HEK293 (cell line): ENCODE results near the gene STK10.
A peak's percentile ranks its signal among the peaks of the same experiment; 100 is the strongest.

Experiments
- CTCF ChIA-PET: fragments of 350-600 bp; formaldehyde crosslinking; extraction: SDS; loops from one replicate; lab custom pipeline; 2021; ENCODE audit warnings: antibody characterized with exemption; lab: Yijun Ruan, JAX
- POLR2A ChIA-PET: fragments of 300-600 bp; formaldehyde crosslinking; extraction: SDS; loops from one replicate; lab custom pipeline; 2020; ENCODE audit warnings: antibody characterized with exemption, inconsistent platforms; lab: Yijun Ruan, JAX
- H3K27ac ChIP-seq: fragments of 200-500 bp; sonication (Bioruptor generic); 2 replicates; pipeline ENCODE4 v1.5.1; 2014; ENCODE audit warnings: low read depth, low read length, control low read depth, inconsistent platforms; ENCODE audit errors: extremely low read depth
- H3K36me3 ChIP-seq, 2 experiments: fragments of 200-500 bp in 1 of 2; sonication (Bioruptor generic) in 1 of 2; 1 replicate in 1 of 2; 2 replicates in 1 of 2; pipeline ENCODE4 v1.5.1; 2014 to 2017; ENCODE audit warnings: inconsistent platforms in 2 of 2, low read length in 2 of 2; ENCODE audit not compliant: control insufficient read depth in 2 of 2, insufficient read depth in 1 of 2
- H3K4me1 ChIP-seq: fragments of 200-500 bp; sonication (Bioruptor generic); 2 replicates; pipeline ENCODE4 v1.5.1; 2014; ENCODE audit warnings: mild to moderate bottlenecking, low read length, inconsistent platforms; ENCODE audit not compliant: control insufficient read depth, insufficient read depth
- H3K4me3 ChIP-seq: 2 replicates; pipeline ENCODE4 v1.5.1; 2011; ENCODE audit warnings: low read depth, mild to moderate bottlenecking, control low read depth, low read length, moderate library complexity
- H3K9me3 ChIP-seq: fragments of 200-500 bp; sonication (Bioruptor generic); 2 replicates; pipeline ENCODE4 v1.5.1; 2014; ENCODE audit warnings: low read depth, low read length, inconsistent platforms; ENCODE audit not compliant: control insufficient read depth, insufficient read depth
- EGR2 ChIP-seq: fragments of 450-650 bp; formaldehyde crosslinking; IDR thresholded peaks from 2 replicates; pipeline ENCODE4 v1.5.1; 2016; ENCODE audit warnings: low read depth, missing biosample characterization, missing genetic modification characterization
- OSR2 ChIP-seq: fragments of 450-650 bp; formaldehyde crosslinking; IDR thresholded peaks from 2 replicates; pipeline ENCODE4 v1.5.1; 2016; ENCODE audit warnings: missing biosample characterization, missing genetic modification characterization
- PRDM1 ChIP-seq: fragments of 450-650 bp; formaldehyde crosslinking; IDR thresholded peaks from 2 replicates; pipeline ENCODE4; 2016; ENCODE audit warnings: missing biosample characterization, missing genetic modification characterization
- REPIN1 ChIP-seq: fragments of 450-650 bp; formaldehyde crosslinking; IDR thresholded peaks from 2 replicates; pipeline ENCODE4 v1.5.1; 2017; ENCODE audit warnings: missing biosample characterization, missing genetic modification characterization, low read depth
- SCRT2 ChIP-seq: fragments of 450-650 bp; formaldehyde crosslinking; IDR thresholded peaks from 2 replicates; pipeline ENCODE4 v1.5.1; 2016; ENCODE audit warnings: missing biosample characterization, missing genetic modification characterization
- SP3 ChIP-seq: fragments of 450-650 bp; formaldehyde crosslinking; IDR thresholded peaks from 2 replicates; pipeline ENCODE4 v1.5.1; 2016; ENCODE audit warnings: missing biosample characterization, missing genetic modification characterization
- WT1 ChIP-seq: fragments of 450-650 bp; formaldehyde crosslinking; IDR thresholded peaks from 2 replicates; pipeline ENCODE4 v1.5.1; 2016; ENCODE audit warnings: missing biosample characterization, missing genetic modification characterization
- ZBTB17 ChIP-seq: fragments of 450-650 bp; formaldehyde crosslinking; IDR thresholded peaks from 2 replicates; pipeline ENCODE4 v1.5.1; 2016; ENCODE audit warnings: missing biosample characterization, missing genetic modification characterization
- ZEB2 ChIP-seq: fragments of 450-650 bp; formaldehyde crosslinking; IDR thresholded peaks from 2 replicates; pipeline ENCODE4 v1.5.1; 2016; ENCODE audit warnings: missing biosample characterization, missing genetic modification characterization
- ZFHX2 ChIP-seq: fragments of 450-650 bp; formaldehyde crosslinking; conservative IDR thresholded peaks from 2 replicates; pipeline ENCODE4 v1.5.1; 2016; ENCODE audit warnings: missing biosample characterization, missing genetic modification characterization
- ZNF174 ChIP-seq: fragments of 450-650 bp; formaldehyde crosslinking; IDR thresholded peaks from 2 replicates; pipeline ENCODE4 v1.5.0; 2017; ENCODE audit warnings: missing biosample characterization, mild to moderate bottlenecking, missing genetic modification characterization
- ZNF248 ChIP-seq: fragments of 450-650 bp; formaldehyde crosslinking; IDR thresholded peaks from 2 replicates; pipeline ENCODE4 v1.5.1; 2017; ENCODE audit warnings: missing biosample characterization, missing genetic modification characterization
- ZNF366 ChIP-seq: fragments of 450-650 bp; formaldehyde crosslinking; conservative IDR thresholded peaks from 2 replicates; pipeline ENCODE4 v1.5.1; 2016; ENCODE audit warnings: missing biosample characterization, missing genetic modification characterization
- ZNF521 ChIP-seq: fragments of 450-650 bp; formaldehyde crosslinking; IDR thresholded peaks from 2 replicates; pipeline ENCODE4 v1.5.1; 2017; ENCODE audit warnings: missing biosample characterization, mild to moderate bottlenecking, missing genetic modification characterization
- ZNF660 ChIP-seq: fragments of 450-650 bp; IDR thresholded peaks from 2 replicates; pipeline ENCODE4 v1.5.1; 2018; ENCODE audit warnings: missing biosample characterization, mild to moderate bottlenecking, missing genetic modification characterization
- ZNF776 ChIP-seq: fragments of 450-650 bp; formaldehyde crosslinking; IDR thresholded peaks from 2 replicates; pipeline ENCODE4 v1.5.0; 2017; ENCODE audit warnings: missing biosample characterization, missing genetic modification characterization, borderline replicate concordance
- ZSCAN16 ChIP-seq: fragments of 450-650 bp; formaldehyde crosslinking; IDR thresholded peaks from 2 replicates; pipeline ENCODE4 v1.5.1; 2016; ENCODE audit warnings: missing biosample characterization, missing genetic modification characterization
- TF ChIP-seq, protein P1 (sequence below): fragments of 450-650 bp; formaldehyde crosslinking; IDR thresholded peaks from 2 replicates; pipeline ENCODE4 v1.5.1; 2016; ENCODE audit warnings: missing biosample characterization, missing genetic modification characterization
- TF ChIP-seq, protein P2 (sequence below): fragments of 450-650 bp; formaldehyde crosslinking; IDR thresholded peaks from 2 replicates; pipeline ENCODE4 v1.5.1; 2017; ENCODE audit warnings: missing biosample characterization, missing genetic modification characterization
- TF ChIP-seq, protein P3 (sequence below): fragments of 450-650 bp; formaldehyde crosslinking; IDR thresholded peaks from 2 replicates; pipeline ENCODE4 v1.5.1; 2017; ENCODE audit warnings: missing biosample characterization, missing genetic modification characterization
- TF ChIP-seq, protein P4 (sequence below): fragments of 450-650 bp; formaldehyde crosslinking; IDR thresholded peaks from 2 replicates; pipeline ENCODE4 v1.5.1; 2017; ENCODE audit warnings: missing biosample characterization, missing genetic modification characterization
- TF ChIP-seq, protein P5 (sequence below): fragments of 450-650 bp; formaldehyde crosslinking; IDR thresholded peaks from 2 replicates; pipeline ENCODE4 v1.5.1; 2017; ENCODE audit warnings: missing biosample characterization, missing genetic modification characterization

The STK10 gene

DNA sequence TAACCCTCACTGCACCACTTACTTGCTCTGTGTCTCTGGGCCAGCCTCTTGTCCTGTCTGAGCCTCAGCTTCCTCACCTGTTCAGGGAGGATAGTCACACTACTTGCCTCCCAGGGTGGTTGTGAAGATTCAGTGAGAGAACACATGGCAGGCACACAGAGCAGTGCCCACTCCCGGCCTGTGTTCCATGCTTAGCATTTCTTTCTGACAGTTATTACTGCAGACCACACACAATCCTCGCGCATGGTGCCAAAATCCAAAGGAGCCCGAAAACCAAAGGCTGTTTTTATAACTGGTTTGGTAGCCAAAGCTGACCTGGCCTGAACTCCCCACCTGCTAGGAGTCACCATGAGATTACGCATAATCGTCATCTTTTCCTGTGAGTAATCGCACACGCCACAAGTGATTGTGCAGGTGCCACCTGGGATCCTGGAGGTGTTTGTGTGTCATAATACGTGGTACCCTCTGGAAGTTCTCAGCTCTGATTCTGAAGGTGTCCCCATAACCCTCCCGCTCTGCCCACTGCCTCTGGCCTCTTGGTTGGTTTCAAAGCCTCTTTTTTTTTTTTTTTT, 97.0 kb downstream of the STK10 start:
- POLR2A ChIA-PET: no interaction called here
- Histone ChIP-seq H3K27ac (no peak overlapping the region), H3K4me3 (no peak overlapping the region), H3K9me3 (no peaks in the 10 kb centered on the region), H3K36me3 (no peaks in the 10 kb centered on the region), H3K4me1 (no peaks in the 10 kb centered on the region)
- TF ChIP-seq OSR2 (tag by site-specific recombination) (no peak), ZSCAN16 (tag by site-specific recombination) (no peak), ZNF776 (tag by site-specific recombination) (no peak)
- CTCF ChIA-PET: interaction anchor here (0.9 kb wide), 1 partner anchor 97 kb away, joined by 3 read pairs; the partner anchor contains the start of gene STK10

DNA sequence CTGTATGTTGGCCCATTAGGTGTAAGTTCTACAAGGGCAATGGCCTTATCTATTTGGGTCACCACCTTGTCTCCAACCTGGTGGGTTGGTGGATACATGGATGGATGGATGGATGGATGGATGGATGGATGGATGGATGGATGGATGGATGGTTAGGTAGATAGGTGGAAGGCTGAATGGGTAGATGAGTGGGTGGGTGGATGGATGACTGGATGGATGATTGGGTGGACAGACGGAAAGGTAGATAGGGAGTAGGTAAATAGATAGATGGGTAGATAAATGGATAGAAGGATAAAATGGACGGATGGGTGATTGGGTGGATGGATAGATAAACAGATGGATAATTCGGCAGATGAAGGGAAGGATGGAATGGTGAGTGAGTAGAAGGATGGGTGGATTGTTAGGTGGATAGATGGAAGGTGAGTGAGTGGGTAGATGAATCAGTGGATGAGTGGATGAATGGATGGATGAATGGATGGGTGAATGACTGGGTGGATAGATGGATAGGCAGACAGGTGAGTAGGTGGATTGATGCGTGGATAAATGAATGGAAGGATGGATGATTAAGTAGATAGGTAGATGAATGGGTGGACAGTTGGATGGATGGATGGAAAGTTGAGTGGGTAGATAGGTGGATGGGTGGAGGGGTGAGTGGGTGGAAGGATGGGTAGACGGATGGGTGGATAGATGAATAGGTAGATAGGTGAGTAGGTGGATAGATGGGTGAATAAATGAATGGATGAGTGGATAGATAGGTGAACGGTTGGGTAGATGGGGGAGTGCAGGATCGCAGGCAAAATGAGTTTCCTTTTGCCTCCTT, 98.5 kb downstream of the STK10 start:
- ChIA-PET CTCF (interaction anchor here (0.9 kb wide), 1 partner anchor 14 kb away, joined by 3 read pairs; no protein-coding TSS in a partner anchor), POLR2A (no interaction called here)
- Histone ChIP-seq H3K27ac (no peak overlapping the region), H3K36me3 (no peaks in the 10 kb centered on the region; a peak in 1 of 3 replicates), H3K4me3 (no peak overlapping the region), H3K4me1 (no peaks in the 10 kb centered on the region), H3K9me3 (no peaks in the 10 kb centered on the region)
- TF ChIP-seq ZFHX2 (peak; percentile 80), ZNF174 (tag by site-specific recombination) (no peak), ZNF521 (peak; percentile 28; the same call in 1 of the 2 replicates), ZNF366 (tag by site-specific recombination) (peak; percentile 97), EGR2 (peak; percentile 97), ZBTB17 (tag by site-specific recombination) (peak; percentile 91), ZNF776 (tag by site-specific recombination) (peak; percentile 63; the same call in 1 of the 2 replicates), ZNF660 (tag by site-specific recombination) (no peak)
- TF ChIP-seq, protein P1, sequence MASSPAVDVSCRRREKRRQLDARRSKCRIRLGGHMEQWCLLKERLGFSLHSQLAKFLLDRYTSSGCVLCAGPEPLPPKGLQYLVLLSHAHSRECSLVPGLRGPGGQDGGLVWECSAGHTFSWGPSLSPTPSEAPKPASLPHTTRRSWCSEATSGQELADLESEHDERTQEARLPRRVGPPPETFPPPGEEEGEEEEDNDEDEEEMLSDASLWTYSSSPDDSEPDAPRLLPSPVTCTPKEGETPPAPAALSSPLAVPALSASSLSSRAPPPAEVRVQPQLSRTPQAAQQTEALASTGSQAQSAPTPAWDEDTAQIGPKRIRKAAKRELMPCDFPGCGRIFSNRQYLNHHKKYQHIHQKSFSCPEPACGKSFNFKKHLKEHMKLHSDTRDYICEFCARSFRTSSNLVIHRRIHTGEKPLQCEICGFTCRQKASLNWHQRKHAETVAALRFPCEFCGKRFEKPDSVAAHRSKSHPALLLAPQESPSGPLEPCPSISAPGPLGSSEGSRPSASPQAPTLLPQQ (tag by site-specific recombination): no peak
- TF ChIP-seq, protein P2, sequence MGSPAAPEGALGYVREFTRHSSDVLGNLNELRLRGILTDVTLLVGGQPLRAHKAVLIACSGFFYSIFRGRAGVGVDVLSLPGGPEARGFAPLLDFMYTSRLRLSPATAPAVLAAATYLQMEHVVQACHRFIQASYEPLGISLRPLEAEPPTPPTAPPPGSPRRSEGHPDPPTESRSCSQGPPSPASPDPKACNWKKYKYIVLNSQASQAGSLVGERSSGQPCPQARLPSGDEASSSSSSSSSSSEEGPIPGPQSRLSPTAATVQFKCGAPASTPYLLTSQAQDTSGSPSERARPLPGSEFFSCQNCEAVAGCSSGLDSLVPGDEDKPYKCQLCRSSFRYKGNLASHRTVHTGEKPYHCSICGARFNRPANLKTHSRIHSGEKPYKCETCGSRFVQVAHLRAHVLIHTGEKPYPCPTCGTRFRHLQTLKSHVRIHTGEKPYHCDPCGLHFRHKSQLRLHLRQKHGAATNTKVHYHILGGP (tag by site-specific recombination): 0 out of 2 replicates have a peak, but pooled peaks have one; percentile 3

DNA sequence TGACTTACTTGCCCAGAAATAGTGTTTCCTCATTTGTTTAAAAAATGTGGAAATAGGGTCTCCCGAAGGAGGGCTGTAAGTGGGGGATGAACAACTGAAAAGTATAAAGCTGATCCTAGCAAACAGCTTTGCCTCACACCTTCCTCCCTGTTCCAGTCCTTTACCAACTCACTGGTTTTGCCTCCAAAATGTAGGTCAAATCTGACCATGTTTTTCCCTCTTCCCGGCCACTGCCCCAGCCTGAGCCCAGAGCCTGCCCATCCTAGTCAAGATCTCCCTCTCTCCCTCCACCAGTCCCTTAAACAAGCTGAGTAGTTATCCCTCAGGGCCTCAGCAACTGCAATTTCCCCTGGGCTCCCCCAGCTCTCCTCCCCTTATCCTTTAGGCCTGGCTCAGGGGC, 99.2 kb downstream of the STK10 start:
- CTCF ChIA-PET: no interaction called here
- Histone ChIP-seq H3K36me3 (no peaks in the 10 kb centered on the region; a peak in 1 of 3 replicates), H3K27ac (no peak overlapping the region), H3K4me1 (no peaks in the 10 kb centered on the region), H3K4me3 (no peak overlapping the region), H3K9me3 (no peaks in the 10 kb centered on the region)
- POLR2A ChIA-PET: no interaction called here
- no peak for TF ChIP-seq WT1 (tag by site-specific recombination)
- TF ChIP-seq SP3 (tag by site-specific recombination): no peak
- TF ChIP-seq, protein P3, sequence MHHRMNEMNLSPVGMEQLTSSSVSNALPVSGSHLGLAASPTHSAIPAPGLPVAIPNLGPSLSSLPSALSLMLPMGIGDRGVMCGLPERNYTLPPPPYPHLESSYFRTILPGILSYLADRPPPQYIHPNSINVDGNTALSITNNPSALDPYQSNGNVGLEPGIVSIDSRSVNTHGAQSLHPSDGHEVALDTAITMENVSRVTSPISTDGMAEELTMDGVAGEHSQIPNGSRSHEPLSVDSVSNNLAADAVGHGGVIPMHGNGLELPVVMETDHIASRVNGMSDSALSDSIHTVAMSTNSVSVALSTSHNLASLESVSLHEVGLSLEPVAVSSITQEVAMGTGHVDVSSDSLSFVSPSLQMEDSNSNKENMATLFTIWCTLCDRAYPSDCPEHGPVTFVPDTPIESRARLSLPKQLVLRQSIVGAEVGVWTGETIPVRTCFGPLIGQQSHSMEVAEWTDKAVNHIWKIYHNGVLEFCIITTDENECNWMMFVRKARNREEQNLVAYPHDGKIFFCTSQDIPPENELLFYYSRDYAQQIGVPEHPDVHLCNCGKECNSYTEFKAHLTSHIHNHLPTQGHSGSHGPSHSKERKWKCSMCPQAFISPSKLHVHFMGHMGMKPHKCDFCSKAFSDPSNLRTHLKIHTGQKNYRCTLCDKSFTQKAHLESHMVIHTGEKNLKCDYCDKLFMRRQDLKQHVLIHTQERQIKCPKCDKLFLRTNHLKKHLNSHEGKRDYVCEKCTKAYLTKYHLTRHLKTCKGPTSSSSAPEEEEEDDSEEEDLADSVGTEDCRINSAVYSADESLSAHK: no peak
- TF ChIP-seq REPIN1 (tag by site-specific recombination): no peak
- no peak for TF ChIP-seq ZNF521
- TF ChIP-seq, protein P4, sequence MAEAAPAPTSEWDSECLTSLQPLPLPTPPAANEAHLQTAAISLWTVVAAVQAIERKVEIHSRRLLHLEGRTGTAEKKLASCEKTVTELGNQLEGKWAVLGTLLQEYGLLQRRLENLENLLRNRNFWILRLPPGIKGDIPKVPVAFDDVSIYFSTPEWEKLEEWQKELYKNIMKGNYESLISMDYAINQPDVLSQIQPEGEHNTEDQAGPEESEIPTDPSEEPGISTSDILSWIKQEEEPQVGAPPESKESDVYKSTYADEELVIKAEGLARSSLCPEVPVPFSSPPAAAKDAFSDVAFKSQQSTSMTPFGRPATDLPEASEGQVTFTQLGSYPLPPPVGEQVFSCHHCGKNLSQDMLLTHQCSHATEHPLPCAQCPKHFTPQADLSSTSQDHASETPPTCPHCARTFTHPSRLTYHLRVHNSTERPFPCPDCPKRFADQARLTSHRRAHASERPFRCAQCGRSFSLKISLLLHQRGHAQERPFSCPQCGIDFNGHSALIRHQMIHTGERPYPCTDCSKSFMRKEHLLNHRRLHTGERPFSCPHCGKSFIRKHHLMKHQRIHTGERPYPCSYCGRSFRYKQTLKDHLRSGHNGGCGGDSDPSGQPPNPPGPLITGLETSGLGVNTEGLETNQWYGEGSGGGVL: no peak
- TF ChIP-seq, protein P5, sequence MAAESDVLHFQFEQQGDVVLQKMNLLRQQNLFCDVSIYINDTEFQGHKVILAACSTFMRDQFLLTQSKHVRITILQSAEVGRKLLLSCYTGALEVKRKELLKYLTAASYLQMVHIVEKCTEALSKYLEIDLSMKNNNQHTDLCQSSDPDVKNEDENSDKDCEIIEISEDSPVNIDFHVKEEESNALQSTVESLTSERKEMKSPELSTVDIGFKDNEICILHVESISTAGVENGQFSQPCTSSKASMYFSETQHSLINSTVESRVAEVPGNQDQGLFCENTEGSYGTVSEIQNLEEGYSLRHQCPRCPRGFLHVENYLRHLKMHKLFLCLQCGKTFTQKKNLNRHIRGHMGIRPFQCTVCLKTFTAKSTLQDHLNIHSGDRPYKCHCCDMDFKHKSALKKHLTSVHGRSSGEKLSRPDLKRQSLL (tag by site-specific recombination): no peak
- no peak for TF ChIP-seq PRDM1 (tag by site-specific recombination)
- TF ChIP-seq SCRT2 (tag by site-specific recombination): no peak
- TF ChIP-seq ZNF248: no peak
- no peak for TF ChIP-seq ZEB2 (tag by site-specific recombination)
